HG02943 (cell line): Measurements from ENCODE around the gene ZNF224.

ENCODE experiments used
- ATAC-seq: cut with Tn5 transposase; IDR thresholded peaks from one replicate; pipeline ENCODE4 v1.9.1; 2021; ENCODE audit warnings: mild to moderate bottlenecking, low read depth, moderate library complexity; ENCODE audit not compliant: unreplicated experiment

The ZNF224 gene

GRCh38 chr19:44093931-44094765 lies at the start of gene ZNF224:
Gene ZNF224, plus strand, starts transcription at chr19:44094361. Its CDS starts 3,513 bp downstream, at chr19:44097874.
- ATAC-seq: peak; percentile 86

GRCh38 chr19:44050740-44051649 lies 43.2 kb upstream of the ZNF224 start:
- no peak for ATAC-seq

GRCh38 chr19:44051650-44052402 lies 42.3 kb upstream of the ZNF224 start, which contains the start of gene ZNF223:
Gene ZNF223, plus strand, starts transcription at chr19:44052036. Its CDS starts 3,141 bp downstream, at chr19:44055177.
- no peak for ATAC-seq

- no peak for ATAC-seq
Observed at GRCh38 chr19:44055870-44056269, 38.3 kb upstream of the ZNF224 start.

GRCh38 chr19:44059229-44059628 lies 34.9 kb upstream of the ZNF224 start:
- ATAC-seq: no peak

GRCh38 chr19:44061038-44061437 lies 33.1 kb upstream of the ZNF224 start:
- no peak for ATAC-seq

- no peak for ATAC-seq
Observed at GRCh38 chr19:44066305-44066704, 27.9 kb upstream of the ZNF224 start.

GRCh38 chr19:44069415-44069814 lies 24.7 kb upstream of the ZNF224 start:
- ATAC-seq: no peak

GRCh38 chr19:44071824-44072542 lies 22.2 kb upstream of the ZNF224 start, which contains the start of gene ZNF284:
Gene ZNF284, plus strand, starts transcription at chr19:44072159. Its CDS starts 4,231 bp downstream, at chr19:44076390.
- peak; percentile 88 for ATAC-seq

GRCh38 chr19:44072543-44073401 lies 21.4 kb upstream of the ZNF224 start:
- no peak for ATAC-seq

GRCh38 chr19:44076325-44076724 lies 17.8 kb upstream of the ZNF224 start:
- no peak for ATAC-seq

- ATAC-seq: no peak
Observed at GRCh38 chr19:44092108-44092507, 2.1 kb upstream of the ZNF224 start.

GRCh38 chr19:44107751-44108150 lies 13.6 kb downstream of the ZNF224 start:
- no peak for ATAC-seq

GRCh38 chr19:44109458-44109857 lies 15.3 kb downstream of the ZNF224 start:
- no peak for ATAC-seq

- ATAC-seq: no peak
Observed at GRCh38 chr19:44111910-44112463, 17.8 kb downstream of the ZNF224 start.

GRCh38 chr19:44112802-44113137 lies 18.6 kb downstream of the ZNF224 start:
- ATAC-seq: no peak

- ATAC-seq: peak; percentile 88
Observed at GRCh38 chr19:44113138-44113783, 19.1 kb downstream of the ZNF224 start, which contains the start of gene ZNF225. Gene ZNF225, plus strand, starts transcription at chr19:44113399. Its CDS starts 2,429 bp downstream, at chr19:44115828.

- no peak for ATAC-seq
Observed at GRCh38 chr19:44113784-44114390, 19.7 kb downstream of the ZNF224 start.
